Fibroblast of the aortic adventitia (primary cell): ENCODE measurements around the gene ASTL. TPM values are rescaled to one million over a fixed set of nuclear protein-coding genes. Genes with fewer than 3 reads are reported as not detected.
A peak's percentile ranks its signal among the peaks of the same experiment; 100 is the strongest.

Experiments
- DNase-seq: peaks from one replicate; pipeline ENCODE4 v3.0.0-alpha.2; 2010; ENCODE audit warnings: low read depth
- H3K4me3 ChIP-seq: 2 replicates; pipeline ENCODE4 v1.5.1; 2011; ENCODE audit warnings: low read depth, mild to moderate bottlenecking, control low read depth, low read length, moderate library complexity
- CTCF ChIP-seq: IDR thresholded peaks from 2 replicates; pipeline ENCODE4 v1.5.1; 2011; ENCODE audit warnings: mild to moderate bottlenecking, low read length, control low read depth, inconsistent platforms; ENCODE audit not compliant: insufficient read depth
- total RNA-seq: library from RNA; depleted of rRNA; stranded (reverse); fragments of >200 nt; gene quantifications from 2 replicates; pipeline ENCODE4 v1.2.3, GENCODE V29; 2012; ENCODE audit warnings: low replicate concordance

ASTL gene
- total RNA-seq, 1 donor, result not detected

GRCh38 chr2:96146881-96147592 is 8.7 kb upstream of the ASTL start:
- H3K4me3 ChIP-seq, result no peak overlapping the region
- DNase-seq, result peak; percentile 46
- no peak for TF ChIP-seq CTCF

- no peak for TF ChIP-seq CTCF
- H3K4me3 ChIP-seq, result no peak overlapping the region
- no peak for DNase-seq
Observed at GRCh38 chr2:96146153-96146880, 8.0 kb upstream of the ASTL start.

GRCh38 chr2:96145848-96146152 is 7.5 kb upstream of the ASTL start:
- peak overlapping the region; percentile 70 for H3K4me3 ChIP-seq
- no peak for DNase-seq
- no peak for TF ChIP-seq CTCF

- DNase-seq, result peak; percentile 48
- peak within 1 kb of the TSS; percentile 70 for H3K4me3 ChIP-seq
- TF ChIP-seq CTCF, result no peak
Observed at GRCh38 chr2:96145036-96145847, 6.9 kb upstream of the ASTL start, which contains the start of gene DUSP2. TSS of gene DUSP2 (minus strand) at chr2:96145440. CDS start at chr2:96145354, 86 bp downstream.

- peak overlapping the region; percentile 70 for H3K4me3 ChIP-seq
- no peak for DNase-seq
- no peak for TF ChIP-seq CTCF
Observed at GRCh38 chr2:96144481-96145035, 6.3 kb upstream of the ASTL start.

GRCh38 chr2:96143848-96144480 is 5.7 kb upstream of the ASTL start:
- DNase-seq, result no peak
- H3K4me3 ChIP-seq, result no peak overlapping the region
- peak; percentile 5 for TF ChIP-seq CTCF
